ENCODE data around the gene PDE6H. TPM values are rescaled to one million over a fixed set of nuclear protein-coding genes. Genes with fewer than 3 reads are reported as not detected.

The PDE6H gene
- total RNA-seq, 4 donors from 2014 or later = not detected

DNA sequence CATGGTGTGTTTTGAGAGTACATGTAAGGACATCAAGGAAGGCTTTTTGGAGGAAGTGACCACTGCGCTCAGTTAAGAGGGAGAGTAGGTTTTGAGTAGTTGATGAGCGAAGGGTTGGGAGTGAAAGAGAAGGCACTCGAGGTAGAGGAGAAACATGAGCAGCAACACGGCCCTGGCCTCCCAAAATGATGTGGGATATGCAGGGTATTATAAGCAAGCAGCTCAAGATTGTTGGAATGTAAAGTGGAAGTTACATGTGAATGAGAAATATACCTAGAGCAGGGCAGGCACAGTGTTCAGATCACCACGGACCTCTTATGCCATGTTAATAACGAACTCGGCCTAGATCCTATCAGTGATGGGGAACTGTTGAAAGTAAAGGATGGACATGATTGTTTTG is 9.3 kb upstream of the PDE6H start:
- intact Hi-C loops (cut with DNase I) = no loop called here
- Histone ChIP-seq H3K27me3 (no peaks in the 10 kb centered on the region), H3K27ac (peak overlapping the region in 1 of 4 donors; percentile 78), H3K36me3 (no peaks in the 10 kb centered on the region), H3K4me1 (peaks cover 0 to 24% (median 0%) of the 10 kb centered on the region in 3 donors), H3K4me3 (no peak overlapping the region), H3K9me3 (no peaks in the 10 kb centered on the region)
- TF ChIP-seq, protein P1, sequence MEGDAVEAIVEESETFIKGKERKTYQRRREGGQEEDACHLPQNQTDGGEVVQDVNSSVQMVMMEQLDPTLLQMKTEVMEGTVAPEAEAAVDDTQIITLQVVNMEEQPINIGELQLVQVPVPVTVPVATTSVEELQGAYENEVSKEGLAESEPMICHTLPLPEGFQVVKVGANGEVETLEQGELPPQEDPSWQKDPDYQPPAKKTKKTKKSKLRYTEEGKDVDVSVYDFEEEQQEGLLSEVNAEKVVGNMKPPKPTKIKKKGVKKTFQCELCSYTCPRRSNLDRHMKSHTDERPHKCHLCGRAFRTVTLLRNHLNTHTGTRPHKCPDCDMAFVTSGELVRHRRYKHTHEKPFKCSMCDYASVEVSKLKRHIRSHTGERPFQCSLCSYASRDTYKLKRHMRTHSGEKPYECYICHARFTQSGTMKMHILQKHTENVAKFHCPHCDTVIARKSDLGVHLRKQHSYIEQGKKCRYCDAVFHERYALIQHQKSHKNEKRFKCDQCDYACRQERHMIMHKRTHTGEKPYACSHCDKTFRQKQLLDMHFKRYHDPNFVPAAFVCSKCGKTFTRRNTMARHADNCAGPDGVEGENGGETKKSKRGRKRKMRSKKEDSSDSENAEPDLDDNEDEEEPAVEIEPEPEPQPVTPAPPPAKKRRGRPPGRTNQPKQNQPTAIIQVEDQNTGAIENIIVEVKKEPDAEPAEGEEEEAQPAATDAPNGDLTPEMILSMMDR (IDR thresholded peaks at IDR 0.05) = no peak
- no peak for TF ChIP-seq POLR2A (IDR thresholded peaks at IDR 0.05)
- DNase-seq = no peak
- 93 to 94% methylated on average over 7 of the region's 7 CpGs for WGBS, 2 donors

DNA sequence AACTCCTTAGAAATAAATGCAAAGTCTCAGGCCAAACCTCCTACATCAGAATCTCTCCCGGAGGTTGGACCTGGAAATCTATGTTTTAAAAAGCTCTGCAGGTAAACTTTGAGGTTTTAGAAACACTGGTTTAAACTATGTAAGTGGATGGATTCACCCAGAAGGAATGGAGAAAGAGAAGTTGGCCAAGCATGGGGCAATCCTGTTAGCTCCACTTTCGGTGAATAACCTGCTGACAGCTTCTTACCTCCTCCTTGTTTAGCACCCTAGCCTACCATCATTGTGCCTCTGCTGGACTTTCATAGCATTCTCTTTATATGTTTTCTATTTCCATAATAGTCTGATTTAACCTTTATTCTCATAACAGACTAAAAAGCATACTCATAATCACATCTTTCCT is 8.4 kb upstream of the PDE6H start:
- H3K27me3 ChIP-seq = no peaks in the 10 kb centered on the region
- no peak for DNase-seq
- intact Hi-C loops (cut with DNase I) = no loop called here
- 39 to 67% methylated on average over 2 of the region's 2 CpGs for WGBS, 2 donors
- H3K9me3 ChIP-seq = no peaks in the 10 kb centered on the region
- H3K36me3 ChIP-seq = no peaks in the 10 kb centered on the region
- TF ChIP-seq, protein P1 (IDR thresholded peaks at IDR 0.05) = no peak
- TF ChIP-seq POLR2A (IDR thresholded peaks at IDR 0.05) = no peak
- no peak overlapping the region for H3K27ac ChIP-seq
- H3K4me3 ChIP-seq = no peak overlapping the region
- peaks cover 0 to 24% (median 0%) of the 10 kb centered on the region in 3 donors for H3K4me1 ChIP-seq

DNA sequence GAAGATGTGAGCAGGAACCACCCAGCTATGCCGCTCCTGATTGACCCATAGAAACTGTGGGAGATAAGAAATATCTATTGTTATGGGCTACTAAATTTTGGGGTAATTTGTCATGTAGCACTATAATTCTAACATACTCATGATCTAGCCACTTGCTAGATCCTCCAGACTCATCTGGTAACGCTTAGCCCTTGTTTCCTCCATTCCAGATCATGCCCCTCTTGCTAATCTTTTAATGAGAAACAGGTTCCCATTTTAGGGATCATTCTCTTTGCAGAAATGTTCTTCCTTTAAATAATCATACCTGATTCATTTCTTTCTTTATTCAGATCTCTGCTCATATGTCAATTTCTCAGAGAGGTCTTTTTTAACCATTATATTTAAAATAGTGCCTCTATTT is 7.6 kb upstream of the PDE6H start:
- TF ChIP-seq POLR2A (IDR thresholded peaks at IDR 0.05) = no peak
- TF ChIP-seq, protein P1 (IDR thresholded peaks at IDR 0.05) = no peak
- H3K27ac ChIP-seq = no peak overlapping the region
- intact Hi-C loops (cut with DNase I) = no loop called here
- H3K4me3 ChIP-seq = no peak overlapping the region
- peaks cover 0 to 20% (median 0%) of the 10 kb centered on the region in 3 donors for H3K4me1 ChIP-seq
- 83 to 93% methylated on average over 2 of the region's 2 CpGs for WGBS, 2 donors
- no peaks in the 10 kb centered on the region for H3K36me3 ChIP-seq
- no peaks in the 10 kb centered on the region for H3K9me3 ChIP-seq
- DNase-seq = no peak
- no peaks in the 10 kb centered on the region for H3K27me3 ChIP-seq

DNA sequence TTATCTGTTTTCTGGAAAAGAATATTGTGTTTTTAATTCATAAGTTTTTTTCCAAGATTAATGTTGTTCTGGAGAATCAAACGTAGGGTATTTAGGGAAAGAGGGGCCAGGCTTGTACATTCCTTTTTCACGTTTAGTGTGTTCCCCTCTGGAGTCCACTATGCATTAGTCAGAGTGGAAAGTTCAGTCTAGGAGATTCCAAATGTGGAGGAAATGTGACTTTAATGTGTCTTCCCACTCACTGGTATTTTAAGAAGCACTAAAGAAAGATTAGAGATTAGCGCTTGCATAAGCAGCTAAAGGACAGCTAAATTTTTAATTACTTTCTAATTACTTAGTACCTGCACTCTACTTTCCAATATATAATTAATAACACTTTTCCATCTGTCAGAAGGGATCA is 4.4 kb upstream of the PDE6H start:
- TF ChIP-seq POLR2A (IDR thresholded peaks at IDR 0.05) = no peak
- TF ChIP-seq, protein P1 (IDR thresholded peaks at IDR 0.05) = no peak
- intact Hi-C loops (cut with DNase I) = no loop called here
- Histone ChIP-seq H3K27ac (no peak overlapping the region), H3K4me3 (no peak overlapping the region), H3K27me3 (no peaks in the 10 kb centered on the region), H3K36me3 (no peaks in the 10 kb centered on the region), H3K4me1 (no peaks in the 10 kb centered on the region), H3K9me3 (no peaks in the 10 kb centered on the region)
- WGBS, 2 donors = 53 to 62% methylated on average over 3 of the region's 3 CpGs
- no peak for DNase-seq

DNA sequence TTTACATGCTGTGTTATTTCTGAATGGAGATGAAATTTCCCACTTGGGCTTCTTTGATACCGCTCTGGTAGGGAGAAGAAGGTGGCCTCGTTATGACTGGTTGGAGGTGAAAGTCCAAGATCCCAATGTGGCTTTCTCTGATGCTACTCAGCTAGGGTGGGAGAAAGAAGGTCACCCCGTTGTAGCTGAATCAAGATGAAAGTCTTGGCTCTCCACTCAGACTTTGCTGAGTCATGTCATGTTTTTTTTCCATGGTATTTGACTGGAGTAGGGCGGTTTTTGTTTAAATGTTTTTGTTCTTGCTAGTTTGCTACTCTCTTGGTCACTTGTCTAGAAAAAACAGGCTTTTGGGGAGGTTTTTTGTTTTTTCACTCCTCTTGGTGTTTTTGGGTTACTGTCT is 2.4 kb upstream of the PDE6H start:
- WGBS, 2 donors = 45% methylated on average over 4 of the region's 4 CpGs
- no peaks in the 10 kb centered on the region for H3K9me3 ChIP-seq
- H3K36me3 ChIP-seq = no peaks in the 10 kb centered on the region
- no peak for TF ChIP-seq POLR2A (IDR thresholded peaks at IDR 0.05)
- TF ChIP-seq, protein P1 (IDR thresholded peaks at IDR 0.05) = no peak
- no peak overlapping the region for H3K4me3 ChIP-seq
- no peak for DNase-seq
- intact Hi-C loops (cut with DNase I) = no loop called here
- H3K27ac ChIP-seq = no peak overlapping the region
- H3K4me1 ChIP-seq = no peaks in the 10 kb centered on the region
- H3K27me3 ChIP-seq = no peaks in the 10 kb centered on the region
